Measurements from ENCODE around the gene ZNF618.
A peak's percentile ranks its signal among the peaks of the same experiment; 100 is the strongest.
"Not testable (repeated sequence)": the region's sequence is repeated elsewhere in the genome, so short reads cannot be mapped to it uniquely, and the experiment has no call there.

ZNF618 gene

GRCh38 chr9:114071197-114071795 lies 195.2 kb downstream of the ZNF618 start:
- DNase-seq = no peak

GRCh38 chr9:114072184-114073140 lies 196.4 kb downstream of the ZNF618 start:
- DNase-seq = no peak

- DNase-seq = no peak
Observed at GRCh38 chr9:114075602-114076001, 199.5 kb downstream of the ZNF618 start.

GRCh38 chr9:114076237-114077161 lies 200.4 kb downstream of the ZNF618 start:
- DNase-seq = no peak

- no peak for DNase-seq
Observed at GRCh38 chr9:114077162-114077837, 201.2 kb downstream of the ZNF618 start.

- no peak for DNase-seq
Observed at GRCh38 chr9:114078021-114078780, 202.1 kb downstream of the ZNF618 start, which contains the start of gene AMBP. Gene AMBP (minus strand): TSS chr9:114078300. CDS start chr9:114078209, 91 bp downstream.

- DNase-seq = no peak
Observed at GRCh38 chr9:114078781-114079156, 202.7 kb downstream of the ZNF618 start.

GRCh38 chr9:114080195-114080772 lies 204.2 kb downstream of the ZNF618 start:
- DNase-seq = no peak

GRCh38 chr9:114080773-114081440 lies 204.8 kb downstream of the ZNF618 start:
- no peak for DNase-seq

GRCh38 chr9:114081441-114082016 lies 205.4 kb downstream of the ZNF618 start:
- no peak for DNase-seq

GRCh38 chr9:114082017-114082762 lies 206.1 kb downstream of the ZNF618 start:
- peak; percentile 62 for DNase-seq

- not testable (repeated sequence) for DNase-seq
Observed at GRCh38 chr9:114082763-114083412, 206.8 kb downstream of the ZNF618 start.

- no peak for DNase-seq
Observed at GRCh38 chr9:114083666-114084065, 207.6 kb downstream of the ZNF618 start.

GRCh38 chr9:114084282-114085073 lies 208.4 kb downstream of the ZNF618 start:
- no peak for DNase-seq

GRCh38 chr9:114085387-114085789 lies 209.3 kb downstream of the ZNF618 start:
- no peak for DNase-seq

- DNase-seq = no peak
Observed at GRCh38 chr9:114086009-114086408, 209.9 kb downstream of the ZNF618 start.

GRCh38 chr9:114086607-114087006 lies 210.5 kb downstream of the ZNF618 start:
- no peak for DNase-seq

- DNase-seq = no peak
Observed at GRCh38 chr9:114087721-114088120, 211.6 kb downstream of the ZNF618 start.
